OCI-LY1 (cell line): Measurements from ENCODE around the gene GRP.

Experiments
- H2AFZ ChIP-seq: fragments of 200-600 bp; sonication (generic), shearing (Covaris generic); 2 replicates; pipeline ENCODE4 v1.6.0; 2014; ENCODE audit warnings: antibody characterized with exemption, mild to moderate bottlenecking, low read length
- H3F3A ChIP-seq: fragments of 200-600 bp; sonication (generic), shearing (Covaris generic); 2 replicates; pipeline ENCODE4 v1.6.0; 2014; ENCODE audit warnings: mild to moderate bottlenecking, antibody characterized with exemption, low read length, moderate library complexity; ENCODE audit not compliant: insufficient read depth
- H3K27ac ChIP-seq: fragments of 200-600 bp; sonication (generic); 2 replicates; pipeline ENCODE4 v1.5.1; 2014; ENCODE audit warnings: low read length, mixed run types, mild to moderate bottlenecking, low read depth; ENCODE audit not compliant: poor library complexity, severe bottlenecking
- H3K27me3 ChIP-seq: fragments of 200-600 bp; sonication (generic); 2 replicates; pipeline ENCODE4 v1.6.0; 2014; ENCODE audit warnings: antibody characterized with exemption, mild to moderate bottlenecking, low read length, moderate library complexity; ENCODE audit not compliant: insufficient read depth
- H3K36me3 ChIP-seq: fragments of 200-600 bp; sonication (generic); 2 replicates; pipeline ENCODE4 v1.6.1; 2014; ENCODE audit warnings: mild to moderate bottlenecking, antibody characterized with exemption, low read length, moderate library complexity, mixed read lengths; ENCODE audit not compliant: insufficient read depth
- H3K4me1 ChIP-seq: fragments of 200-600 bp; sonication (generic); 2 replicates; pipeline ENCODE4 v1.5.1; 2014; ENCODE audit warnings: mild to moderate bottlenecking, low read length, moderate library complexity; ENCODE audit not compliant: insufficient read depth, severe bottlenecking
- H3K4me2 ChIP-seq: fragments of 200-600 bp; sonication (generic), shearing (Covaris generic); 2 replicates; pipeline ENCODE4 v1.6.1; 2014; ENCODE audit warnings: low read length
- H3K4me3 ChIP-seq: fragments of 200-600 bp; sonication (generic); 2 replicates; pipeline ENCODE4 v1.5.1; 2014; ENCODE audit warnings: low read length, low read depth, mild to moderate bottlenecking, mixed read lengths; ENCODE audit not compliant: poor library complexity, severe bottlenecking
- H3K79me2 ChIP-seq: fragments of 200-600 bp; shearing (Covaris generic); 2 replicates; pipeline ENCODE4 v1.6.1; 2016; ENCODE audit warnings: mixed run types, low read length, mixed read lengths; ENCODE audit not compliant: insufficient read depth
- H3K9ac ChIP-seq: fragments of 200-600 bp; sonication (generic), shearing (Covaris generic); 2 replicates; pipeline ENCODE4 v1.6.1; 2014; ENCODE audit warnings: mild to moderate bottlenecking, low read length, mixed read lengths
- H3K9me2 ChIP-seq: fragments of 200-600 bp; sonication (generic), shearing (Covaris generic); 2 replicates; pipeline ENCODE4 v1.6.1; 2014; ENCODE audit warnings: low read depth, mild to moderate bottlenecking, low read length, mixed read lengths
- H3K9me3 ChIP-seq: fragments of 200-600 bp; shearing (Covaris generic); 2 replicates; pipeline ENCODE4 v1.6.1; 2014; ENCODE audit warnings: low read length, mixed read lengths
- H4K20me1 ChIP-seq: fragments of 200-600 bp; sonication (generic), shearing (Covaris generic); 2 replicates; pipeline ENCODE4 v1.6.0; 2016; ENCODE audit warnings: mild to moderate bottlenecking, low read length; ENCODE audit not compliant: insufficient read depth
- EZH2 ChIP-seq: fragments of 200-600 bp; sonication (generic), shearing (Covaris generic); IDR thresholded peaks from 2 replicates; pipeline ENCODE4 v1.8.0; 2017; ENCODE audit warnings: borderline replicate concordance, mixed run types, mild to moderate bottlenecking, antibody characterized with exemption, low read length, moderate library complexity, mixed read lengths
- TF ChIP-seq, protein P1 (sequence below): fragments of 200-600 bp; sonication (generic), shearing (Covaris generic); IDR thresholded peaks from 2 replicates; pipeline ENCODE4 v1.5.1; 2017; ENCODE audit warnings: mild to moderate bottlenecking, antibody characterized with exemption, low read length, moderate library complexity, mixed read lengths

GRP gene

DNA sequence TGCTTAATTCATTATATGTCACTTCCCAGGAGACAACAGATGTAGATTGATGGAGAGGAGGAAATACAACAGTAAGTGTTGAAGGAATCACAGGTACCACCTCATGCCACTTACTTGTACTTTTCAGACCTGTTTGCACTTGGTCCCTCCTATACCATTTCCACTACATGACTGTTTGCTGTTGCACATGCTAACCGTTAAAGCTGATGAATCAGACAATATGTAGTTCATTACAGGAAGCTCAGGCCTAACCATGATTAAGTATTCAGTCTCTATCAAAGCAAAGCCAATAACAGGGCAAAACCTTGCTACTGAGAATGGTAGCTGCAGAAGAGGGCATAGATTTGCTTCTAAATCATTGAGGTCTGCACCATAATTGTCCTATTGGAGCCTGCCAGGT lies 30.2 kb upstream of the GRP start:
- Histone ChIP-seq H3K9ac (no peak overlapping the region), H3K27me3 (no peaks in the 10 kb centered on the region), H3K4me1 (no peaks in the 10 kb centered on the region), H3K9me3 (no peaks in the 10 kb centered on the region), H3K79me2 (no peaks in the 10 kb centered on the region), H4K20me1 (no peaks in the 10 kb centered on the region), H3K27ac (no peak overlapping the region), H2AFZ (no peak overlapping the region), H3K4me3 (no peak overlapping the region), H3K36me3 (no peaks in the 10 kb centered on the region), H3K4me2 (no peak overlapping the region), H3F3A (no peaks in the 10 kb centered on the region), H3K9me2 (no peaks in the 10 kb centered on the region)
- no peak for TF ChIP-seq EZH2
- TF ChIP-seq, protein P1, sequence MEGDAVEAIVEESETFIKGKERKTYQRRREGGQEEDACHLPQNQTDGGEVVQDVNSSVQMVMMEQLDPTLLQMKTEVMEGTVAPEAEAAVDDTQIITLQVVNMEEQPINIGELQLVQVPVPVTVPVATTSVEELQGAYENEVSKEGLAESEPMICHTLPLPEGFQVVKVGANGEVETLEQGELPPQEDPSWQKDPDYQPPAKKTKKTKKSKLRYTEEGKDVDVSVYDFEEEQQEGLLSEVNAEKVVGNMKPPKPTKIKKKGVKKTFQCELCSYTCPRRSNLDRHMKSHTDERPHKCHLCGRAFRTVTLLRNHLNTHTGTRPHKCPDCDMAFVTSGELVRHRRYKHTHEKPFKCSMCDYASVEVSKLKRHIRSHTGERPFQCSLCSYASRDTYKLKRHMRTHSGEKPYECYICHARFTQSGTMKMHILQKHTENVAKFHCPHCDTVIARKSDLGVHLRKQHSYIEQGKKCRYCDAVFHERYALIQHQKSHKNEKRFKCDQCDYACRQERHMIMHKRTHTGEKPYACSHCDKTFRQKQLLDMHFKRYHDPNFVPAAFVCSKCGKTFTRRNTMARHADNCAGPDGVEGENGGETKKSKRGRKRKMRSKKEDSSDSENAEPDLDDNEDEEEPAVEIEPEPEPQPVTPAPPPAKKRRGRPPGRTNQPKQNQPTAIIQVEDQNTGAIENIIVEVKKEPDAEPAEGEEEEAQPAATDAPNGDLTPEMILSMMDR: no peak

DNA sequence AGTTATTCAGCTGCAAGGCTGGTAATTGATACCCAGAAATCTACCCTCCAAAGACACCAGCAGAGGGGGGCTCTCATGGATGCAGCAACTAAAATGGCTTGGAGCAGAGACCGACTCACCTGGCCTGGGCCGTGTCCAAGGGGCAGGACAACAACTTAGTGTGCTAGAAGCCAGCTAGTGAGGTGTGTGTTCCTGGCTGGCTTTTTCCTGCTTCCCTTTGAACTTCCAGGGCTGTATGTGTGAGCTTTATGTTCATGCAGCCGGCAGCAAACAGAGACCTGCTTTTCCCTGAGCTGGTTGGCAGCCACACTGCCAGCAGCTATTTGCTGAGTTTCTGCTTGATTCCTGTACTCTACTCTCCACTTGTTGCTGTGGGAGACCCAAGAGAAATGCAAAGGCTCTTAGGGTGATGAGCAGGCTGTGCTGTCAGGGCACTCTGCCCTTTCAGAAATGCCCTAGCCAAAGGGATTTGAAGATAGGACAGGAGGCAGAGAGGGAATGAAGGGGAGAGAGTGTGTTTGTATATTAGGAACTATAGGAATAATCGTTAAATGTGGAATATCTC lies 23.7 kb upstream of the GRP start:
- no peaks in the 10 kb centered on the region for H3F3A ChIP-seq
- H3K9ac ChIP-seq: no peak overlapping the region
- H3K27me3 ChIP-seq: no peaks in the 10 kb centered on the region
- no peak overlapping the region for H3K4me3 ChIP-seq
- H4K20me1 ChIP-seq: no peaks in the 10 kb centered on the region
- H3K4me1 ChIP-seq: no peaks in the 10 kb centered on the region
- H3K36me3 ChIP-seq: no peaks in the 10 kb centered on the region
- H3K27ac ChIP-seq: no peak overlapping the region
- no peaks in the 10 kb centered on the region for H3K9me3 ChIP-seq
- no peaks in the 10 kb centered on the region for H3K79me2 ChIP-seq
- no peak overlapping the region for H3K4me2 ChIP-seq
- TF ChIP-seq, protein P1: no peak
- TF ChIP-seq EZH2: no peak
- H3K9me2 ChIP-seq: no peaks in the 10 kb centered on the region
- no peak overlapping the region for H2AFZ ChIP-seq

DNA sequence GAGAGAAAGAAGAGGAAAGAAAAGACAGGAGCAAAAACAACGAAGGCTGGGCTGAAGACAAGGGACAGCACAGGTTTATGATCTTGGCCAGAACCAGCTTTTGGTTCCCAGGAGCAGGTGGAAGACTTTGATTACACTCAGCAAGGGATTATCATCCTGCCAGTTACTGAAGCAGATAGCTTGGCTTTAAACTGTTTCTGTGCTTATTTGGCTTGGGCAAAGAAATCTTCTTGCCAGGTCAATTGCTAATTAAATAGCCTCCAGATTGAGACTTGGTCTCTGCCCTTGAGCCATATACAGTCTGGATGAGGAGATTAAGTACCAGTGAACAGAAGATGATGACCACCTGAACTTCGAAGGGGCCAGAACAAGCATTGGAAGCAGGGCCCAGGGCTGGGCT lies 22.3 kb upstream of the GRP start:
- Histone ChIP-seq H2AFZ (no peak overlapping the region), H3K9me3 (no peaks in the 10 kb centered on the region), H3K9me2 (no peaks in the 10 kb centered on the region), H3K36me3 (no peaks in the 10 kb centered on the region), H3K4me3 (no peak overlapping the region), H3K4me1 (no peaks in the 10 kb centered on the region), H3K4me2 (no peak overlapping the region), H3K27ac (no peak overlapping the region), H3K27me3 (no peaks in the 10 kb centered on the region), H4K20me1 (no peaks in the 10 kb centered on the region), H3K79me2 (no peaks in the 10 kb centered on the region), H3F3A (no peaks in the 10 kb centered on the region), H3K9ac (no peak overlapping the region)
- TF ChIP-seq EZH2: no peak
- TF ChIP-seq, protein P1: no peak
